Epithelial cell of esophagus (primary cell): Measurements from ENCODE around the gene IL4I1.
"Not testable (repeated sequence)": the region's sequence is repeated elsewhere in the genome, so short reads cannot be mapped to it uniquely, and the experiment has no call there.

ENCODE experiments used
- DNase-seq: peaks from one replicate; pipeline ENCODE4 v3.0.0; 2010; ENCODE audit warnings: low read depth
- H3K4me3 ChIP-seq: 2 replicates; pipeline ENCODE4 v1.5.1; 2011; ENCODE audit warnings: mild to moderate bottlenecking, low read length, control low read depth
- CTCF ChIP-seq: IDR thresholded peaks from 2 replicates; pipeline ENCODE4 v1.5.1; 2011; ENCODE audit warnings: low read depth, mild to moderate bottlenecking, low read length, control low read depth, inconsistent platforms; ENCODE audit not compliant: insufficient read depth; ENCODE audit errors: missing control alignments

IL4I1 gene

GRCh38 chr19:49896863-49897621, at the start of gene IL4I1:
Gene IL4I1 (minus strand): TSS chr19:49896887. CDS start chr19:49896160, 727 bp downstream.
- DNase-seq: no peak
- no peak for TF ChIP-seq CTCF
- no peak within 1 kb of the TSS for H3K4me3 ChIP-seq

- DNase-seq: no peak
- TF ChIP-seq CTCF: no peak
- no peak overlapping the region for H3K4me3 ChIP-seq
These were observed 49.7 kb upstream of the IL4I1 start for GRCh38 chr19:49946415-49946814.

GRCh38 chr19:49944567-49944966, 47.9 kb upstream of the IL4I1 start:
- DNase-seq, H3K4me3 ChIP-seq: not testable (repeated sequence)

- TF ChIP-seq CTCF: no peak
- no peak overlapping the region for H3K4me3 ChIP-seq
- DNase-seq: no peak
These were observed 43.8 kb upstream of the IL4I1 start for GRCh38 chr19:49940482-49940791.

GRCh38 chr19:49939721-49940481, 43.2 kb upstream of the IL4I1 start:
- no peak for TF ChIP-seq CTCF
- no peak overlapping the region for H3K4me3 ChIP-seq
- no peak for DNase-seq

GRCh38 chr19:49938662-49939061, 42.0 kb upstream of the IL4I1 start:
- no peak overlapping the region for H3K4me3 ChIP-seq
- no peak for DNase-seq
- no peak for TF ChIP-seq CTCF

GRCh38 chr19:49937750-49938381, 41.2 kb upstream of the IL4I1 start:
- peak; percentile 64 for DNase-seq
- peak; percentile 97 for TF ChIP-seq CTCF
- no peak overlapping the region for H3K4me3 ChIP-seq
